B cell (primary cell): ENCODE results near the gene BPIFB2.

Experiments used
- EZH2 ChIP-seq: IDR thresholded peaks from 2 replicates; pipeline ENCODE4 v1.6.1; 2012; ENCODE audit warnings: borderline replicate concordance, low read depth, mild to moderate bottlenecking, moderate library complexity, low read length; ENCODE audit not compliant: insufficient read depth, poor library complexity, severe bottlenecking
- TF ChIP-seq, protein P1 (sequence below): fragments of 200-600 bp; IDR thresholded peaks from one replicate; pipeline ENCODE4 v1.8.0; 2022; ENCODE audit warnings: antibody characterized with exemption, mild to moderate bottlenecking

DNA sequence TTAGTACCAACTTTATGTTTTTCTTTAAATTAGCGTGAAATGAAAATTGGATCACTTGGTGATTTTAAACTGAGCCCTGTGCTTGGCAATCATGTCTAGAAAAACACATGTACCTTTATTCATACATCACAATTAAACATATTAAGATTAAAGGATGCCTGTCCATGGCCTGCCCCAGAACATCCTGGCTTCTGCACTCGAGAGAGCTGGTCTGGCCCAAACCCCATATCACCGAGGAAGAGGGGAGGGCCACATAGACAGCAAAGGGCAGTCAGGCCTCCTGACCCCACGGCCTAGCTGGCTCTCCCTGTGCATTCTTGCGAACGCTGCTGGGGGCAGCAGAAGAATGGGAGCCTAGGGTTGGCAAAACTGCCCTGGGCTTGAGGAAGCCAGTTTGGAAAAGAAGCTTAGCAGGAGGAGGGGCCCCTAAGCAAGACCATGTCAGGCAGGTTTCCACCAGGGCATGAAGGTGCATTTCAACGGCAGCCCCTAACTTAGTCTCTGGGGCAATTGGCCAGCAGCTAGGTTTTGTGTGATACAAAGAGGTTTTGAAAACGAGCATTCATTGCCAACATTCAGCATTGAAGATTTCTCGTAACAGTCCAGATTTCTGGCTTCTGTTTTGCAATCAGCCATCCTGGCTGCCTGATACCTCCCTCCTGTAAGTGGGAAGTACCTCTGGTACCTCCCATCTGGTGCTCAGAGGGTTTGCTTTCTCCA, 54.8 kb downstream of the BPIFB2 start:
- TF ChIP-seq, protein P1, sequence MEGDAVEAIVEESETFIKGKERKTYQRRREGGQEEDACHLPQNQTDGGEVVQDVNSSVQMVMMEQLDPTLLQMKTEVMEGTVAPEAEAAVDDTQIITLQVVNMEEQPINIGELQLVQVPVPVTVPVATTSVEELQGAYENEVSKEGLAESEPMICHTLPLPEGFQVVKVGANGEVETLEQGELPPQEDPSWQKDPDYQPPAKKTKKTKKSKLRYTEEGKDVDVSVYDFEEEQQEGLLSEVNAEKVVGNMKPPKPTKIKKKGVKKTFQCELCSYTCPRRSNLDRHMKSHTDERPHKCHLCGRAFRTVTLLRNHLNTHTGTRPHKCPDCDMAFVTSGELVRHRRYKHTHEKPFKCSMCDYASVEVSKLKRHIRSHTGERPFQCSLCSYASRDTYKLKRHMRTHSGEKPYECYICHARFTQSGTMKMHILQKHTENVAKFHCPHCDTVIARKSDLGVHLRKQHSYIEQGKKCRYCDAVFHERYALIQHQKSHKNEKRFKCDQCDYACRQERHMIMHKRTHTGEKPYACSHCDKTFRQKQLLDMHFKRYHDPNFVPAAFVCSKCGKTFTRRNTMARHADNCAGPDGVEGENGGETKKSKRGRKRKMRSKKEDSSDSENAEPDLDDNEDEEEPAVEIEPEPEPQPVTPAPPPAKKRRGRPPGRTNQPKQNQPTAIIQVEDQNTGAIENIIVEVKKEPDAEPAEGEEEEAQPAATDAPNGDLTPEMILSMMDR = no peak
- TF ChIP-seq EZH2 = no peak
